Limb (tissue), 2 donors: Measurements from ENCODE around the gene SYNE2.
"Not testable (repeated sequence)": the region's sequence is repeated elsewhere in the genome, so short reads cannot be mapped to it uniquely, and the experiment has no call there.

Experiments
- DNase-seq, 2 donors: peaks; one replicate each; pipeline ENCODE4 v3.0.0-alpha.2; 2016; ENCODE audit errors: extremely low spot score in 2 of 2

The SYNE2 gene

DNA sequence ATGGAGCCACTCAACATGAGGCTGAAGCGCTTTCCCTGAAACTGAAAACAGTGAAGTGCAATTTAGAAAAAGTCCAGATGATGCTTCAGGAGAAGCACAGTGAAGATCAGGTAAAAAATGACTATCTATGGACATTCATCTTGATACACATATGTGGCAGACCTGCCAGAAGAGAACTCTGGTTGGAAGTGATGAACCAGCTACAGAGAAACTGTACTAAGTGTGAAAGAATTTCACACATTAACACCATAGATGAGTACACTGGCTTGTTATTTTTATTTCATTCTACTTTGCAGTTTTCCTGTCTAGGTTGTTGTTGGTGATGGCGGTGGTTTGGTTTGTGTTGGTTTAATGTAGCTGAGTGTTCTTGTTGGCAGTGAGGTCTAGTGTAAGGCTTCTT, 266.7 kb downstream of the SYNE2 start:
- DNase-seq, result no peak

DNA sequence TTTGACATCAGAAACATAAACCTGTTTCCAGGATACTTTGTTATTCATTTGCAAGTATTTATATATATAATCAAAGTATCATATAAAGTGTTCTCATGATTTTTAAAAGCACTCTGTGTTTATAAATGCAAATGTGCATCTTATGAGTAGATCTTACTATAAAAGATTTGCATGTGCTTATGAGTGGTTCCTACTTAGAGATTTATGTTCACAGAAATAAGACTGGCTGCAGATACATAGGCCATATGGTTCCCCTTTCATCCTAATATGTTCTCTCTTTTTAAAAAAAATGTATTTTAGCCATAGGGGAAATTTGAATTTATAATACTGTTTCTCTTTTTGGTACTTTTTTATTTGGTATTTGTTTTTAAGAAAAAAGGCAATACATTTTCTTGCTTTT, 267.2 kb downstream of the SYNE2 start:
- no peak for DNase-seq

- no peak for DNase-seq
Measured at GRCh38 chr14:64123241-64123822, 270.5 kb downstream of the SYNE2 start.

GRCh38 chr14:64125270-64125669, 272.5 kb downstream of the SYNE2 start:
- no peak for DNase-seq

DNA sequence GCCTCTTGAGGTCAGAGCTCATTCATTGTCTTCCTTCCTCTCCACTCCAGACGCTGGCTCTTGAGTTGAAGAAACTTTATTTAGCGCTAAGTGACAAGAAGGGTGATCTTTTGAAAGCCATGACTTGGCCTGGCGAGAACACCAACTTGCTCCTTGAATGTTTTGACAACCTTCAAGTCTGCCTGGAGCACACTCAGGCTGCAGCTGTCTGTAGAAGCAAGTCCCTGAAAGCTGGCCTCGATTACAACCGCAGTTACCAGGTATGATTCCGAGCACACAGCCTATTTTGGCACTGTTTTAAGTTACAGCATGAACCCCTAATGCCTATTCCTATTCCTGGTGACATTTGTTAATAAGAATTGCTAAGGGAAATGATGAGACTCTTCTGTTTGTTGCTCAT, 273.7 kb downstream of the SYNE2 start:
- no peak for DNase-seq

DNA sequence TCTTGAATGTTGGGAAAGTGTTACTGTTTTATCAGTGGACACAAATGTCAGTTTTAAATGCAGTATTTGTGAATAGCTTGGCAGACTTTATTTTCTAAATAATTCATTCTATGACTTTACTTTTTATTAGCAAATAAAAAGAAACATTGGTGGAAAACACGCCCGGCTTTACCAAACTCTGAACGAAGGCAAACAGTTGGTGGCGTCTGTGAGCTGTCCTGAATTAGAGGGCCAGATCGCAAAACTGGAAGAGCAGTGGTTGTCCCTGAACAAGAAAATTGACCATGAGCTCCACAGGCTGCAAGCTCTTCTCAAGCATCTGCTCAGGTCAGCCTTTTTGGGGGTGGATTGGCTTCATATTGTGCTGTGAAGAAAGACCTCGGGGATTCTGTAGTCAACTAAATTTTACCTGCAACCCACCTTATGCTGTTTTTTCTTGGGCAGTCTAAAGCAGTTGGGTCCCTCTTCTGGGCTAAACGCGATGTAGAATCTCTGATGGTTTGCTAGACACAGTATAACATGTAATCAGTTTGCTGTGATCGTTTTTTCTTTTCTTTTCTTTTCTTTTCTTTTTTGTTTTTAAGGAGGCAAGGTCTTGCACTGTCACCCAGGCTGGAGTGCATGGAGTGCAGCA, 285.0 kb downstream of the SYNE2 start:
- no peak for DNase-seq

DNA sequence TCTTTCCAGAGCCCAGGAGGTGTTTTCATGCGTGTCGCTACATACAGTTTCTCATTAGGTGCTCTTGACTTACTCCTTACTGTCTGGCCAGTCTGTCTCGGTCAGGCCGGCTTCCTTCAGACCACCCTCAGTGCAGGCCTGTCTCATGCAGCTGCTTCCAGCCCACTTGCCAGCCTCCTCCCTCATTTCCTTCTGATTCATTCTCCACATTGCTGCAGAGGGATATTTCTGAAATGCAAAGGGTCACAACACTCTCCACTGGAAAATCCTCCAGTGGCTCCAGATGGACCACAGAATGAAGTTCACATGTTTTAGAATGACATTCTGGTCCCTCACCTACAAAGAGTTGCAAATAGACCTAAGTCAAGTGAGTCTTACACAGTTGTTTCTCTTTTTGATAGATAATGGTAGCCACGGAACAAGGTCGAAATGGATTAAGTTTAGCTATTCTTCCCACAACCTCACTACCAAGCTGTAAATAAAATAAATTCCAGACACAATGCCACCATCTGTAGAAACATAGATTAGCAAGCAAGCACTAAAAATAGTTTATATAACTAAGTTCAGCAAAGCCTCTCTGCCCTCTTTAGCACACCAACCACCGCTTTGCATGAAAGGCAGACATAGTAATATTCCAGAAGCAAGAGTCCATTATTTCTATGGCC, 294.5 kb downstream of the SYNE2 start:
- DNase-seq, result peak; percentile 15 to 28

GRCh38 chr14:64149921-64150320, 297.1 kb downstream of the SYNE2 start:
- no peak for DNase-seq

DNA sequence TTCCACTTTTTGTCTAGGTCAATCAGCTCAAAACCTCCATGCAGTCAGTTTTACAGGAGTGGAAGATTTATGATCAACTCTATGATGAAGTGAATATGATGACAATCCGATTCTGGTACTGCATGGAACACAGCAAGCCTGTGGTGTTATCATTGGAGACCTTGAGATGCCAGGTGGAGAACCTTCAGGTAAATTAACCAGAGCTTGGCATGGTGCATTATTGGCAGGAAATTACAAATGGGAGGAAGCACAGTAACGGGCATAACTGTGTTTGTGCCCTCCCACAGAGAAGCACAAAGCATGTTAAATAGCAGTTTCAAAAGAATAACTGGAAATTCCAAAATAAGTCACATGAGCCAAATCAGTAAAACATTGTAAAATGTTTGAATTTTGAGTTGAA, 305.8 kb downstream of the SYNE2 start:
- no peak for DNase-seq

DNA sequence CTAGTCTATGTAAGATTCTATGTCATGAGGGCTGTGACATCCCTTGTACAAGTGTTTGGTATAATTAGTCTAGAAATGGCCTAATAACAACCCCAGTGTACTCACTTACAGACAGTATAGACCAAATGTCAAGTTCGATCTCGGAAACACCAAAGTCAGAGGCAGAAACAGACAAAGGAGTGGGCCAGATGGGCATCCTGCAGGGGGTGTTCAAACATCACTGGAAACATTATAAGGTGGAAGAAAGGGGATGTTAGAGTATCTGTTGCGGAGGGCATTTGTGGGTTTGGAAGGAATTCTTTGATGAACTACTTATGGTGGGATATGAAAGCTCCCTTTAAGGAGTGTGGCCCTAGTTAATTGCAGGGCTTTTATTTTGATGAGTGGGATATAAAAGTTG, 306.8 kb downstream of the SYNE2 start:
- no peak for DNase-seq

GRCh38 chr14:64170181-64170580, 317.4 kb downstream of the SYNE2 start:
- DNase-seq, result no peak

DNA sequence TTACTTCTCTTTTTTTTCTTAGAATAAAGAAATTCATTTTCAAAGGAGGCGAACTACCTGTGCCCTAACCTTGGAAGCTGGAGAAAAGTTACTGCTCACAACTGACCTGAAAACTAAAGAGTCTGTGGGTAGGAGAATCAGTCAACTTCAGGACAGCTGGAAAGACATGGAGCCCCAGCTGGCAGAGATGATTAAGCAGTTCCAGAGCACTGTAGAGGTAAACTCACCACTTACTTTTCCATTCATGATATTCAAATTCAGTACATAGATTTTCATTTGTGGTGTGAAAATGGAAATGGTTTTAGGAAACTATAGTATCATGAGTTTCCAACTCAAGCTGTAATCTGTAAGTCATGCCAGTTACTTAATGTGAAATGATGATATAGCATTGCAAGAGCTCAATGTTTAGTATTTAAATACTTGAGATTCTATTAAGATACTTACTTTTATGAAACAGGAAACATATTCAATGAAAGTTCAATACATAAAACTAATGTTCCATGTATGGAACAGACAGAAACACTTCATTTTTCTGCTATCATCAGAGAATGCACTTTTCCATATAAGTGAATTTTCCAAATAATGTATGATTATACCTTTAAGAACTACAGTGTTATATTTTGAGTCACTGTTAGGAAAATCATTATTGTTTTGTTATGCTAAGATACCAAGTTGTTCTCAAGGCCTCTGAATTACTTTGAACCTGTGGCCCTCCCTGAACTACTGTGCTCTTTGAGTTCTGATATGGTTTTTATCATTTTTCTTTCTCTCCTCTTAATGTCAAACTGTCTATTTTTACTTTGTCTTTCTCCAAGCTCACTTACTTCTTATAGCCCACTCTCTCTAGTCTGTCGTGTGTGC, 322.3 kb downstream of the SYNE2 start:
- no peak for DNase-seq

DNA sequence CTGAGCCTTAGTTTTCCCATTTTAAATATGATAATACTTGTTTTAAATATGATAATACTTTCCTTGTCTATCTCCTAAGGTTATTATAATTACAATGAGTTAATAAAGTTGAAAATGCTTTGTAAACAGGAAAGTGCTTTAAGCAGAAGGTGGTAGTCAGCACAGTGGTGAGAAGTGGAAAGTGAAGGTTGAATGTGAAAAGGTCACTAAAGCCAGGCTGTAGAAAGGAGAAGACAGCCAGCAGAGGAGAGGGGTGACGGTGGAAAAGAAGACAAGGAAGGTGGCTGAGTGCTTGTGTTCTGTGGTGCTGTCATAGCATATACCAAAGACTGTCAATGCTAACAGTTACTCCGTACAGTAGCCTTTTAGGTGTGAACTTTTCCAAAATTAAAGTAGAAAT, 323.5 kb downstream of the SYNE2 start:
- no peak for DNase-seq

GRCh38 chr14:64178814-64179213, 326.0 kb downstream of the SYNE2 start:
- no peak for DNase-seq

DNA sequence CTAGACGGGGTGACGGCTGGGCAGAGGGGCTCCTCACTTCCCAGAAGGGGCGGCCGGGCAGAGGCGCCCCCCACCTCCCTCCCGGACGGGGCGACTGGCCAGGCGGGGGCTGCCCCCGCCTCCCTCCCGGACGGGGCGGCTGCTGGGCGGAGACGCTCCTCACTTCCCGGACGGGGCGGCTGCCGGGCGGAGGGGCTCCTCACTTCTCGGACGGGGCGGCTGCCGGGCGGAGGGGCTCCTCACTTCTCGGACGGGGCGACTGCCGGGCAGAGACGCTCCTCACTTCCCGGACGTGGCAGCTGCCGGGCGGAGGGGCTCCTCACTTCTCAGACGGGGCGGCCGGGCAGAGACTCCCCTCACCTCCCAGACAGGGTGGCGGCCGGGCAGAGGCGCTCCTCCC, 330.1 kb downstream of the SYNE2 start:
- not testable (repeated sequence) for DNase-seq

- DNase-seq, result no peak
Measured at GRCh38 chr14:64184103-64184729, 331.4 kb downstream of the SYNE2 start.

GRCh38 chr14:64185184-64185583, 332.4 kb downstream of the SYNE2 start:
- no peak for DNase-seq

GRCh38 chr14:64186231-64187129, 333.7 kb downstream of the SYNE2 start:
- DNase-seq, result no peak

- no peak for DNase-seq
Measured at GRCh38 chr14:64187331-64187730, 334.5 kb downstream of the SYNE2 start.

- DNase-seq, result no peak
Measured at GRCh38 chr14:64190974-64191502, 338.2 kb downstream of the SYNE2 start.
